ENCODE measurements around the gene TNNT3. TPM values are rescaled to one million over a fixed set of nuclear protein-coding genes. Genes with fewer than 3 reads are reported as not detected.
A peak's percentile ranks its signal among the peaks of the same experiment; 100 is the strongest.

Gene TNNT3
- total and polyA plus RNA-seq, 2 of the 4 experiments (the other 2 are of a cell fraction): not detected

DNA sequence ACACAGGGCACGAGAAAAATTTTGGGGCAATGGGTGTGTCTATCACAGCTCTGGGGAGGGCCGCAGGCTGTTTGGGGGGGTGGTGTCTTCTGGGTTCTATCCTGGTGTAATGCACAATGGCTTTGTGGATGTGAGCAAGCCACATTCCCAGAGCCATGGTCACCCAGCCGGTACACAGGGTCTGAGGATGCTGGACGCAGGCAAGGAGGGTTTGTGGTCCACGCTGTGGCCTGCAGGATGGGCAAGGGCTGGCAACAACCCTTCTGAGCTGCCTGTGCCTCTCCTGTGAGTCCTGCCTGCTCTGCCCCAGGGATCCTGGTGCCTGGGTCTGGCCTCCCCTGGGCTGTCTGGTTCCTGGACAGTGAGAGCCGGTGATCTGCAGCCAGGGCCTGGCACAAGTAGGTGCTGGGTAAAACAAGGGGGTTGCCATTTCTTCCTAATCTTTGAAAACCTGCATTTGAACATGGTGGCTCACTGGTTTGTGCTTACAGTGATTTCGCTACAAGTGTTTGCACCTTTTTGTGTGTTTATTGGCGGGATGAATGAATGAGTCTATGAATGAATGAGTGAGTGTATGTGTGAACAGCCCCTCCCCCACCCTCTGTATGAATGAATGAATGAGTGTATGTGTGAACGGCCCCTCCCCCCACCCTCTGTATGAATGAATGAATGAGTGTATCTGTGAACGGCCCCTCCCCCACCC, 23.2 kb downstream of the TNNT3 start:
- TF ChIP-seq ELK1 (IDR thresholded peaks at IDR 0.05; ENCODE audit: borderline replicate concordance, low read depth, low read length): no peak
- in situ Hi-C loops (cut with MboI; ENCODE audit: low sequenced_read_pairs) (no loop called here), intact Hi-C loops (cut with micrococcal nuclease) (no loop called here), dilution Hi-C loops (cut with HindIII; ENCODE audit: low sequenced_read_pairs, unreplicated experiment) (no loop called here)
- Histone ChIP-seq H4K20me1 (ENCODE audit: insufficient read depth, low read length) (no peaks in the 10 kb centered on the region), H3K27me3 (ENCODE audit: control insufficient read depth, insufficient read depth, low read length) (no peaks in the 10 kb centered on the region), H3K9ac (ENCODE audit: low read depth, low read length) (no peak overlapping the region), H2BK15ac (ENCODE audit: low read depth, low read length) (no peak overlapping the region), H2BK120ac (ENCODE audit: low read depth, low read length) (no peak overlapping the region), H3K9me3 (ENCODE audit: control insufficient read depth, insufficient read depth, low read length) (no peaks in the 10 kb centered on the region), H3K56ac (ENCODE audit: extremely low read depth, insufficient read depth, low read length) (0 out of 2 replicates have a peak overlapping the region, but pooled peaks have one; percentile 3), H3K79me1 (ENCODE audit: low read depth in 1 of 2, low read length in 2 of 2) (no peaks in the 10 kb centered on the region), H3K4ac (ENCODE audit: low read depth, low read length) (no peak overlapping the region), H2BK5ac (ENCODE audit: low read depth, low read length, poor library complexity, severe bottlenecking) (no peak overlapping the region), H3K4me3 (ENCODE audit: insufficient read depth, low read depth, low read length) (no peak overlapping the region), H3K4me1 (ENCODE audit: control insufficient read depth, insufficient read depth, low read length) (no peaks in the 10 kb centered on the region), H4K5ac (ENCODE audit: low read depth, low read length) (no peak overlapping the region), H2AFZ (replicated peaks; ENCODE audit: low read length, poor library complexity) (no peak overlapping the region), H3K27ac (ENCODE audit: insufficient read depth, low read length) (no peak overlapping the region), H2AK9ac (replicated peaks; ENCODE audit: low read depth, low read length, poor library complexity) (no peak overlapping the region), H2AK5ac (ENCODE audit: low read depth, low read length) (no peak overlapping the region), H3K14ac (replicated peaks; ENCODE audit: low read depth, low read length) (no peak overlapping the region), H3K36me3 (ENCODE audit: control insufficient read depth, insufficient read depth, low read length) (no peaks in the 10 kb centered on the region), H3K18ac (ENCODE audit: low read depth, low read length) (no peak overlapping the region), H2BK20ac (ENCODE audit: low read depth, low read length) (no peak overlapping the region), H3K9me1 (ENCODE audit: insufficient read depth, low read length) (peaks cover 3% of the 10 kb centered on the region; the same call in 1 of the 2 replicates), H3K4me2 (ENCODE audit: low read depth, low read length) (no peak overlapping the region), H3K23ac (ENCODE audit: low read depth, low read length) (no peak overlapping the region), H4K91ac (ENCODE audit: insufficient read depth, low read depth, low read length) (no peak overlapping the region), H4K8ac (ENCODE audit: low read depth in 2 of 2, low read length in 2 of 2) (no peak overlapping the region)
- 83% methylated on average over 2 of the region's 10 CpGs; no CpG with 5 or more reads in 1 of the 2 experiments for WGBS, 2 experiments (ENCODE audit: extremely low coverage in 2 of 2, insufficient read length in 1 of 2)
- ATAC-seq (ENCODE audit: low read depth): no peak
- POLR2A ChIA-PET (ENCODE audit: unreplicated experiment): no interaction called here
- no peak for DNase-seq
- BruUV-seq (replicated peaks): no TSS peak
- CTCF ChIA-PET: no interaction called here

Data from IMR-90 (cell line).